Lung (tissue), 12 donors: ENCODE data around the gene PWWP2B. TPM values are rescaled to one million over a fixed set of nuclear protein-coding genes. Genes with fewer than 3 reads are reported as not detected.

ENCODE experiments used
- ATAC-seq: fragments of 200-7000 bp; cut with Tn5 transposase; one replicate; pipeline ENCODE4 v1.9.1; 2020; ENCODE audit warnings: moderate number of reproducible peaks; ENCODE audit not compliant: insufficient read depth, low FRiP score
- DNase-seq, 3 donors: peaks; one replicate each; pipeline ENCODE4 v3.0.0-alpha.2; 2013 to 2017
- H3K27ac ChIP-seq, 2 donors: one replicate each; pipeline ENCODE4 v1.5.1; 2013; ENCODE audit warnings: mild to moderate bottlenecking in 2 of 2, moderate library complexity in 2 of 2, control low read depth in 1 of 2, inconsistent platforms in 1 of 2, low read depth in 1 of 2, low read length in 1 of 2
- H3K27me3 ChIP-seq, 3 donors: one replicate each; pipeline ENCODE4 v1.5.1; 2013; ENCODE audit warnings: low read length in 2 of 3; ENCODE audit not compliant: control insufficient read depth in 3 of 3, insufficient read depth in 3 of 3
- H3K36me3 ChIP-seq, 4 donors: one replicate each; pipeline ENCODE4 v1.5.1; 2013; ENCODE audit warnings: low read length in 4 of 4, mild to moderate bottlenecking in 1 of 4, moderate library complexity in 1 of 4; ENCODE audit not compliant: control insufficient read depth in 4 of 4, insufficient read depth in 4 of 4
- H3K4me1 ChIP-seq, 5 donors: one replicate each; pipeline ENCODE4 v1.5.1; 2013; ENCODE audit warnings: low read length in 5 of 5, mild to moderate bottlenecking in 2 of 5, moderate library complexity in 1 of 5; ENCODE audit not compliant: control insufficient read depth in 5 of 5, insufficient read depth in 5 of 5
- H3K4me3 ChIP-seq: one replicate; pipeline ENCODE4 v1.5.1; 2013; ENCODE audit warnings: mild to moderate bottlenecking, control low read depth, moderate library complexity
- H3K9ac ChIP-seq, 2 donors: one replicate each; pipeline ENCODE4 v1.5.1; 2013; ENCODE audit warnings: low read length in 2 of 2, control low read depth in 1 of 2; ENCODE audit not compliant: insufficient read depth in 1 of 2
- H3K9me3 ChIP-seq, 4 donors: one replicate each; pipeline ENCODE4 v1.5.1; 2013; ENCODE audit warnings: low read length in 3 of 4, mild to moderate bottlenecking in 1 of 4, moderate library complexity in 1 of 4; ENCODE audit not compliant: control insufficient read depth in 4 of 4, insufficient read depth in 3 of 4
- CTCF ChIP-seq: IDR thresholded peaks from 2 replicates; pipeline ENCODE4 v1.5.1; 2012; ENCODE audit warnings: mild to moderate bottlenecking; ENCODE audit errors: control extremely low read depth, extremely low read depth
- WGBS, 2 donors: extraction: QIAGEN DNeasy Blood & Tissue Kit; methylation state at CpG; one replicate each; pipeline ENCODE4 v1.1.7; 2013; 5-methylcytosine and 5-hydroxymethylcytosine counted together
- polyA plus RNA-seq, 2 donors: library from polyadenylated mRNA; stranded (reverse); fragments of 200-250 nt; gene quantifications; one replicate each; pipeline ENCODE4 v1.2.1, GENCODE V29; 2013
- total RNA-seq, 2 donors: library from RNA; depleted of rRNA in 1 of 2; stranded (reverse); fragments of >200 nt in 1 of 2; gene quantifications; one replicate each; pipeline ENCODE4 v1.2.1, GENCODE V29; 2014 to 2021
- donor health status: control.
- donor health status: control.
- donor health status: Bipolar disorder and iron deficiency.
- donor health status: healthy.
- donor health status: DM: yes; HTN: yes; CAD: no.

Gene PWWP2B
- total and polyA plus RNA-seq, 4 donors = 20.1 to 33.4 (median 21.1) TPM

- no peak overlapping the region for H3K4me3 ChIP-seq
- no peak for ATAC-seq
- peaks cover 0 to 1% (median 0%) of the 10 kb centered on the region in 4 donors for H3K9me3 ChIP-seq
- no peak overlapping the region for H3K9ac ChIP-seq
- H3K27me3 ChIP-seq = no peaks in the 10 kb centered on the region
- TF ChIP-seq CTCF = no peak
- WGBS, 2 donors = 91 to 93% methylated on average over 24 of the region's 24 CpGs
- peaks cover 0 to 27% (median 9%) of the 10 kb centered on the region in 4 donors for H3K36me3 ChIP-seq
- no peak overlapping the region for H3K27ac ChIP-seq
- H3K4me1 ChIP-seq = peaks cover 5 to 49% (median 29%) of the 10 kb centered on the region in 5 donors
- no peak for DNase-seq
Observed at GRCh38 chr10:132402781-132403241, 5.8 kb downstream of the PWWP2B start.

GRCh38 chr10:132403511-132404168 is 6.6 kb downstream of the PWWP2B start:
- Histone ChIP-seq H3K27me3 (no peaks in the 10 kb centered on the region), H3K36me3 (peaks cover 0 to 27% (median 9%) of the 10 kb centered on the region in 4 donors), H3K4me3 (no peak overlapping the region), H3K27ac (peak overlapping the region in 1 of 2 donors; percentile 78), H3K9me3 (peaks cover 0 to 1% (median 0%) of the 10 kb centered on the region in 4 donors), H3K4me1 (peaks cover 0 to 49% (median 30%) of the 10 kb centered on the region in 5 donors), H3K9ac (no peak overlapping the region)
- ATAC-seq (no peak), DNase-seq (peak in 1 of 3 donors; percentile 52)
- 85 to 86% methylated on average over 20 to 25 of the region's 25 CpGs for WGBS, 2 donors
- TF ChIP-seq CTCF = no peak

GRCh38 chr10:132404169-132404880 is 7.3 kb downstream of the PWWP2B start:
- no peak for ATAC-seq
- no peak for DNase-seq
- peaks cover 0 to 50% (median 37%) of the 10 kb centered on the region in 5 donors for H3K4me1 ChIP-seq
- H3K4me3 ChIP-seq = no peak overlapping the region
- 86 to 94% methylated on average over 28 to 32 of the region's 32 CpGs for WGBS, 2 donors
- H3K36me3 ChIP-seq = peaks cover 0 to 27% (median 9%) of the 10 kb centered on the region in 4 donors
- peaks cover 0 to 1% (median 0%) of the 10 kb centered on the region in 4 donors for H3K9me3 ChIP-seq
- TF ChIP-seq CTCF = no peak
- no peaks in the 10 kb centered on the region for H3K27me3 ChIP-seq
- H3K9ac ChIP-seq = no peak overlapping the region
- H3K27ac ChIP-seq = peak overlapping the region in 1 of 2 donors; percentile 78
